K562 (cell line): ENCODE data around the gene COX6A2. TPM values are rescaled to one million over a fixed set of nuclear protein-coding genes. Genes with fewer than 3 reads are reported as not detected.

Experiments used
- ATAC-seq: fragments of 200-7000 bp; cut with Tn5 transposase; 3 replicates; pipeline ENCODE4 v1.9.1; 2020; ENCODE audit warnings: moderate library complexity
- BruUV-seq: library from RNA; stranded (reverse); fragments of 400-500 nt; replicated peaks from 2 replicates; lab custom pipeline; 2021; lab: Mats Ljungman, UMichigan
- CTCF ChIA-PET: fragments of 300-600 bp; formaldehyde crosslinking; extraction: SDS; loops from one replicate; lab custom pipeline; 2021; ENCODE audit warnings: low intra/inter-chr PET ratio; lab: Yijun Ruan, JAX
- POLR2A ChIA-PET: fragments of 300-600, 350-650 bp; sonication (Branson Sonifier 250); formaldehyde crosslinking; extraction: SDS; loops from one replicate; lab custom pipeline; 2021; ENCODE audit warnings: antibody characterized with exemption, inconsistent platforms; lab: Yijun Ruan, JAX
- DNase-seq, 4 experiments: peaks; one replicate each; pipeline versions ENCODE4 v3.0.0 to v3.0.0-alpha.2; 2011 to 2018; ENCODE audit warnings: low spot score in 3 of 4, mixed read lengths in 3 of 4; ENCODE audit errors: extremely low read depth in 1 of 4
- FAIRE-seq: peaks from 2 replicates; lab custom pipeline; 2011; peaks lifted over from hg19 to GRCh38; lab: Jason Lieb, UNC
- H2AFZ ChIP-seq: 2 replicates; pipeline ENCODE4 v1.6.0; 2011; ENCODE audit warnings: low read depth, low read length, control low read depth, inconsistent platforms
- H3K27ac ChIP-seq: fragments of 200-600 bp; 3 replicates; pipeline ENCODE4 v1.8.0; 2011; ENCODE audit warnings: low read depth, mild to moderate bottlenecking, control low read depth, inconsistent platforms, low read length, moderate library complexity, mixed read lengths; ENCODE audit errors: extremely low read depth
- H3K27me3 ChIP-seq, 2 experiments: fragments of 300-600 bp in 1 of 2; 2 replicates in 1 of 2; 3 replicates in 1 of 2; pipeline versions ENCODE4 v1.6.0 to v1.8.0; 2011; ENCODE audit warnings: inconsistent platforms in 2 of 2, low read length in 2 of 2, mild to moderate bottlenecking in 1 of 2, mixed read lengths in 1 of 2, moderate library complexity in 1 of 2; ENCODE audit not compliant: control insufficient read depth in 2 of 2, insufficient read depth in 2 of 2
- H3K36me3 ChIP-seq: fragments of 300-600 bp; 3 replicates; pipeline ENCODE4 v1.8.0; 2011; ENCODE audit warnings: mild to moderate bottlenecking, low read length, inconsistent platforms; ENCODE audit not compliant: control insufficient read depth, insufficient read depth
- H3K4me1 ChIP-seq, 2 experiments: fragments of 200-600 bp in 1 of 2; replicated peaks in 1 of 2; 2 replicates in 1 of 2; 3 replicates in 1 of 2; pipeline versions ENCODE4 v1.5.1 to v1.8.0; 2011; ENCODE audit warnings: inconsistent platforms in 2 of 2, low read length in 2 of 2, mild to moderate bottlenecking in 1 of 2, mixed read lengths in 1 of 2, moderate library complexity in 1 of 2; ENCODE audit not compliant: control insufficient read depth in 2 of 2, insufficient read depth in 2 of 2
- H3K4me2 ChIP-seq: 2 replicates; pipeline ENCODE4 v1.6.1; 2011; ENCODE audit warnings: low read length, control low read depth, inconsistent platforms, mixed read lengths; ENCODE audit not compliant: insufficient read depth
- H3K4me3 ChIP-seq: fragments of 200-600 bp; sonication (generic), shearing (Covaris generic); 2 replicates; pipeline ENCODE4 v1.5.1; 2016; ENCODE audit warnings: control low read depth, inconsistent platforms
- H3K79me2 ChIP-seq: fragments of 200-600 bp; 3 replicates; pipeline ENCODE4 v1.8.0; 2011; ENCODE audit warnings: low read length, inconsistent platforms; ENCODE audit not compliant: control insufficient read depth, insufficient read depth
- H3K9ac ChIP-seq, 2 experiments: 2 replicates each; pipeline versions ENCODE4 v1.6.0 to v1.6.1; 2011; ENCODE audit warnings: low read depth in 2 of 2, low read length in 2 of 2, control low read depth in 1 of 2, inconsistent platforms in 1 of 2, mild to moderate bottlenecking in 1 of 2, mixed read lengths in 1 of 2; ENCODE audit not compliant: insufficient read depth in 1 of 2
- H3K9me1 ChIP-seq: one replicate; pipeline ENCODE4 v1.6.0; 2011; ENCODE audit warnings: inconsistent platforms, mild to moderate bottlenecking, low read length, moderate library complexity; ENCODE audit not compliant: control insufficient read depth, insufficient read depth
- H3K9me3 ChIP-seq: replicated peaks from 2 replicates; pipeline ENCODE4 v1.5.1; 2011; ENCODE audit warnings: low read depth, low read length, inconsistent platforms; ENCODE audit not compliant: control insufficient read depth, insufficient read depth
- H4K20me1 ChIP-seq: replicated peaks from 2 replicates; pipeline ENCODE4 v1.6.1; 2011; ENCODE audit warnings: low read length, inconsistent platforms, mixed read lengths; ENCODE audit not compliant: control insufficient read depth, insufficient read depth
- HNRNPL ChIP-seq: fragments of 200-400 bp; formaldehyde crosslinking; IDR thresholded peaks from 2 replicates; pipeline ENCODE4 v1.6.1; 2017; ENCODE audit warnings: low read depth, mild to moderate bottlenecking, low read length
- KDM1A ChIP-seq, 2 experiments: fragments of 450-650 bp; IDR thresholded peaks; 2 replicates each; pipeline ENCODE4 v1.6.1; 2016; ENCODE audit warnings: mild to moderate bottlenecking in 2 of 2
- MIER1 ChIP-seq: fragments of 450-650 bp; IDR thresholded peaks from 2 replicates; pipeline ENCODE4 v1.6.1; 2016; ENCODE audit warnings: antibody characterized with exemption, mild to moderate bottlenecking, low read depth
- MTA2 ChIP-seq: fragments of 450-650 bp; IDR thresholded peaks from 2 replicates; pipeline ENCODE4 v1.6.1; 2016; ENCODE audit warnings: low read depth
- NFE2 ChIP-seq: IDR thresholded peaks from 2 replicates; pipeline ENCODE4 v1.6.1; 2014; ENCODE audit warnings: antibody characterized with exemption, low read depth
- PHF8 ChIP-seq: fragments of 200-600 bp; sonication (generic); IDR thresholded peaks from 2 replicates; pipeline ENCODE4 v1.6.1; 2012; ENCODE audit warnings: mixed run types, mild to moderate bottlenecking, inconsistent platforms, low read length, moderate library complexity, borderline replicate concordance
- POLR2A ChIP-seq: fragments of 450-650 bp; conservative IDR thresholded peaks from 2 replicates; pipeline ENCODE4 v1.6.1; 2016
- RBM14 ChIP-seq: fragments of 200-400 bp; formaldehyde crosslinking; IDR thresholded peaks from 2 replicates; pipeline ENCODE4 v1.6.1; 2018; ENCODE audit warnings: low read depth, mild to moderate bottlenecking, low read length, moderate library complexity, borderline replicate concordance; ENCODE audit not compliant: insufficient read depth
- RCOR1 ChIP-seq, 2 experiments: IDR thresholded peaks; 2 replicates each; pipeline ENCODE4 v1.6.1; 2012; ENCODE audit warnings: low read depth in 2 of 2, low read length in 2 of 2, borderline replicate concordance in 1 of 2, improper control_type of control experiment in 1 of 2
- THRAP3 ChIP-seq: fragments of 450-650 bp; IDR thresholded peaks from 2 replicates; pipeline ENCODE4 v1.6.1; 2016; ENCODE audit warnings: mild to moderate bottlenecking, inconsistent platforms, borderline replicate concordance
- YY1 ChIP-seq, 3 experiments: IDR thresholded peaks; 2 replicates each; pipeline ENCODE4 v1.6.1; 2011; ENCODE audit warnings: low read length in 2 of 3, mild to moderate bottlenecking in 2 of 3, moderate library complexity in 2 of 3, borderline replicate concordance in 1 of 3, control low read depth in 1 of 3, low read depth in 1 of 3; ENCODE audit not compliant: insufficient read depth in 3 of 3, insufficient replicate concordance in 2 of 3, control insufficient read depth in 1 of 3, insufficient read length in 1 of 3; ENCODE audit errors: extremely low read depth in 1 of 3
- ZKSCAN3 ChIP-seq: fragments of 250-450 bp; sonication (Bioruptor Pico); IDR thresholded peaks from 2 replicates; pipeline ENCODE4 v1.4.0; 2020
- ZNF212 ChIP-seq: fragments of 450-650 bp; formaldehyde crosslinking; IDR thresholded peaks from 2 replicates; pipeline ENCODE4 v1.4.0; 2020; ENCODE audit warnings: mild to moderate bottlenecking
- WGBS: fragments of 100-300 bp; shearing (Covaris generic); methylation state at CpG from one replicate; pipeline ENCODE4 v1.1.6; 2016; ENCODE audit warnings: low coverage, mixed read lengths; ENCODE audit not compliant: insufficient coverage; ENCODE audit errors: missing lambda C conversion rate; 5-methylcytosine and 5-hydroxymethylcytosine counted together
- in situ Hi-C: fragments of 300-500 bp; cut with MboI; formaldehyde crosslinking; loops from 4 replicates; pipeline ENCODE4 v1.15.0; 2018; ENCODE audit warnings: inconsistent platforms, mixed read lengths
- intact Hi-C: fragments of 100-400 bp; cut with micrococcal nuclease; formaldehyde crosslinking; loops from 2 replicates; pipeline ENCODE4 v1.14.2; 2022
- polyA plus RNA-seq, 8 experiments: library from polyadenylated mRNA; depleted of rRNA in 4 of 8; stranded (reverse) in 5 of 8; unstranded in 3 of 8; fragments of >200 nt; fragmentation: Nextera tagmentation in 2 of 8; fragmentation: Illumina TruSeq in 1 of 8; extraction: Ambion mirVana in 2 of 8; extraction: Trizol in 1 of 8; gene quantifications; 2 replicates each; pipeline versions ENCODE4 v1.2.1 to v1.2.3, GENCODE V29; 2011 to 2014; ENCODE audit warnings: inconsistent platforms in 1 of 8, missing spikeins in 1 of 8
- total RNA-seq, 7 experiments: library from RNA; depleted of rRNA in 6 of 7; stranded (reverse); fragments of >200 nt in 6 of 7; fragmentation: Illumina TruSeq in 2 of 7; extraction: Trizol in 2 of 7; gene quantifications; 2 replicates each; pipeline versions ENCODE4 v1.2.1 to v1.2.3, GENCODE V29; 2011 to 2021; ENCODE audit warnings: low replicate concordance in 1 of 7
- TF ChIP-seq, protein P1 (sequence below): fragments of 250-450 bp; sonication (Bioruptor Pico); IDR thresholded peaks from 2 replicates; pipeline ENCODE4 v1.5.0; 2020; ENCODE audit warnings: mild to moderate bottlenecking, borderline replicate concordance

The COX6A2 gene
- total and polyA plus RNA-seq, 9 of the 15 experiments (the other 6 are each of a cell fraction or from before 2014, with no cell fraction given): not detected

- H3K4me2 ChIP-seq: peak overlapping the region; percentile 89
- peak overlapping the region; percentile 66 to 89 for H3K9ac ChIP-seq
- peak; percentile 87 for FAIRE-seq
- no peaks in the 10 kb centered on the region for H3K9me3 ChIP-seq
- 15% methylated on average over 9 of the region's 9 CpGs for WGBS
- ChIA-PET CTCF (no interaction called here), POLR2A (no interaction called here)
- peak overlapping the region; percentile 48 for H3K4me3 ChIP-seq
- peaks cover 4% of the 10 kb centered on the region; the same call in 2 of the 3 replicates for H3K79me2 ChIP-seq
- no peaks in the 10 kb centered on the region for H3K36me3 ChIP-seq
- intact Hi-C loops: loop anchor here (5.0 kb wide), 1 partner anchor 48 kb away; no protein-coding TSS in a partner anchor
- H3K9me1 ChIP-seq: no peaks in the 10 kb centered on the region
- DNase-seq: peak; percentile 74 to 80 (median 78)
- in situ Hi-C loops: no loop called here
- peak overlapping the region; percentile 50; the same call in 2 of the 3 replicates for H3K27ac ChIP-seq
- H3K4me1 ChIP-seq: peaks cover 3 to 10% of the 10 kb centered on the region in 2 experiments; a peak in 2 of 5 replicates
- no TSS peak for BruUV-seq
- H3K27me3 ChIP-seq: peaks cover 5 to 22% of the 10 kb centered on the region in 2 experiments; a peak in 4 of 5 replicates
- ATAC-seq: peak; percentile 92
- no peaks in the 10 kb centered on the region for H4K20me1 ChIP-seq
- H2AFZ ChIP-seq: peak overlapping the region; percentile 93
- TF ChIP-seq HNRNPL (no peak), NFE2 (peak; percentile 63), POLR2A (peak; percentile 68), YY1 (IDR thresholded peaks at IDR 0.05; ENCODE audit: borderline replicate concordance in 1 of 3, control insufficient read depth in 1 of 3, extremely low read depth in 1 of 3, insufficient read depth in 3 of 3, insufficient read length in 1 of 3, insufficient replicate concordance in 2 of 3, low read depth in 1 of 3, low read length in 2 of 3) (no peak), ZKSCAN3 (CRISPR knock-in tag) (no peak), MTA2 (0 out of 2 replicates have a peak, but pooled peaks have one; percentile 18), KDM1A (IDR thresholded peaks at IDR 0.05) (peak in 1 of 2 experiments; percentile 37; a peak in 1 of 4 replicates), RBM14 (no peak), PHF8 (peak; percentile 54; the same call in 1 of the 2 replicates), THRAP3 (peak; percentile 59; the same call in 1 of the 2 replicates), RCOR1 (IDR thresholded peaks at IDR 0.05; ENCODE audit: borderline replicate concordance in 1 of 2, low read depth in 2 of 2, low read length in 2 of 2) (0 out of 4 replicates have a peak, but pooled peaks of 1 of the 2 experiments have one; percentile 20), MIER1 (no peak), ZNF212 (CRISPR knock-in tag) (no peak)
- TF ChIP-seq, protein P1, sequence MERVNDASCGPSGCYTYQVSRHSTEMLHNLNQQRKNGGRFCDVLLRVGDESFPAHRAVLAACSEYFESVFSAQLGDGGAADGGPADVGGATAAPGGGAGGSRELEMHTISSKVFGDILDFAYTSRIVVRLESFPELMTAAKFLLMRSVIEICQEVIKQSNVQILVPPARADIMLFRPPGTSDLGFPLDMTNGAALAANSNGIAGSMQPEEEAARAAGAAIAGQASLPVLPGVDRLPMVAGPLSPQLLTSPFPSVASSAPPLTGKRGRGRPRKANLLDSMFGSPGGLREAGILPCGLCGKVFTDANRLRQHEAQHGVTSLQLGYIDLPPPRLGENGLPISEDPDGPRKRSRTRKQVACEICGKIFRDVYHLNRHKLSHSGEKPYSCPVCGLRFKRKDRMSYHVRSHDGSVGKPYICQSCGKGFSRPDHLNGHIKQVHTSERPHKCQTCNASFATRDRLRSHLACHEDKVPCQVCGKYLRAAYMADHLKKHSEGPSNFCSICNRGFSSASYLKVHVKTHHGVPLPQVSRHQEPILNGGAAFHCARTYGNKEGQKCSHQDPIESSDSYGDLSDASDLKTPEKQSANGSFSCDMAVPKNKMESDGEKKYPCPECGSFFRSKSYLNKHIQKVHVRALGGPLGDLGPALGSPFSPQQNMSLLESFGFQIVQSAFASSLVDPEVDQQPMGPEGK (CRISPR knock-in tag): no peak
Measured at GRCh38 chr16:31404353-31405064, 23.7 kb downstream of the COX6A2 start.
